Spinal cord (tissue), 10 donors: ENCODE results near the gene CRYBG3. TPM values are rescaled to one million over a fixed set of nuclear protein-coding genes. Genes with fewer than 3 reads are reported as not detected.

ENCODE experiments used
- DNase-seq, 6 donors: peaks; one replicate each; pipeline versions ENCODE4 v3.0.0 to v3.0.0-alpha.2; 2013 to 2015; ENCODE audit warnings: low spot score in 6 of 6, low read depth in 4 of 6
- H3K27ac ChIP-seq: one replicate; pipeline ENCODE4 v1.5.1; 2013; ENCODE audit warnings: low read depth, low read length, control low read depth
- H3K27me3 ChIP-seq: one replicate; pipeline ENCODE4 v1.6.1; 2013; ENCODE audit warnings: low read length; ENCODE audit not compliant: control insufficient read depth, insufficient read depth
- H3K36me3 ChIP-seq: one replicate; pipeline ENCODE4 v1.6.1; 2013; ENCODE audit warnings: low read length; ENCODE audit not compliant: control insufficient read depth, insufficient read depth
- H3K4me1 ChIP-seq: one replicate; pipeline ENCODE4 v1.6.1; 2013; ENCODE audit warnings: low read length; ENCODE audit not compliant: control insufficient read depth, insufficient read depth
- H3K4me3 ChIP-seq: one replicate; pipeline ENCODE4 v1.5.1; 2013; ENCODE audit warnings: low read depth, low read length, control low read depth
- H3K9me3 ChIP-seq: one replicate; pipeline ENCODE4 v1.6.1; 2013; ENCODE audit warnings: low read length; ENCODE audit not compliant: control insufficient read depth, insufficient read depth
- WGBS: methylation state at CpG from one replicate; pipeline ENCODE4 v1.1.5; 2013; ENCODE audit warnings: missing lambda C conversion rate; ENCODE audit not compliant: insufficient coverage; 5-methylcytosine and 5-hydroxymethylcytosine counted together
- polyA plus RNA-seq, 2 donors: library from polyadenylated mRNA; unstranded; fragments of 120-200 nt; gene quantifications; one replicate each; pipeline ENCODE4 v1.2.1, GENCODE V29; 2013; ENCODE audit not compliant: insufficient read length in 2 of 2
- total RNA-seq, 2 donors: library from RNA; depleted of rRNA in 1 of 2; stranded (reverse); fragments of 120-200 nt in 1 of 2; fragments of >200 nt in 1 of 2; gene quantifications; one replicate each; pipeline versions ENCODE4 v1.2.3 to v1.2.4, GENCODE V29; 2013 to 2014
- donor health status: healthy.

CRYBG3 gene
- total and polyA plus RNA-seq, 4 donors, result 7.7 to 30.6 (median 19.6) TPM

- Histone ChIP-seq H3K4me1 (no peaks in the 10 kb centered on the region), H3K9me3 (no peaks in the 10 kb centered on the region), H3K27me3 (no peaks in the 10 kb centered on the region), H3K36me3 (no peaks in the 10 kb centered on the region), H3K27ac (no peak overlapping the region), H3K4me3 (no peak overlapping the region)
- WGBS, result 88% methylated on average over 1 of the region's 1 CpG
- no peak for DNase-seq
Observed at GRCh38 chr3:97862582-97862981, 40.8 kb downstream of the CRYBG3 start.

GRCh38 chr3:97863031-97863430, 41.2 kb downstream of the CRYBG3 start:
- H3K4me3 ChIP-seq, result no peak overlapping the region
- no peaks in the 10 kb centered on the region for H3K9me3 ChIP-seq
- H3K27ac ChIP-seq, result no peak overlapping the region
- no peaks in the 10 kb centered on the region for H3K27me3 ChIP-seq
- H3K4me1 ChIP-seq, result no peaks in the 10 kb centered on the region
- H3K36me3 ChIP-seq, result no peaks in the 10 kb centered on the region
- DNase-seq, result no peak
- WGBS, result 100% methylated on average over 1 of the region's 1 CpG

GRCh38 chr3:97863775-97864174, 42.0 kb downstream of the CRYBG3 start:
- H3K9me3 ChIP-seq, result no peaks in the 10 kb centered on the region
- no peaks in the 10 kb centered on the region for H3K4me1 ChIP-seq
- no peak for DNase-seq
- WGBS, result 89% methylated on average over 3 of the region's 3 CpGs
- H3K27me3 ChIP-seq, result no peaks in the 10 kb centered on the region
- H3K27ac ChIP-seq, result no peak overlapping the region
- no peaks in the 10 kb centered on the region for H3K36me3 ChIP-seq
- no peak overlapping the region for H3K4me3 ChIP-seq

GRCh38 chr3:97871186-97871585, 49.4 kb downstream of the CRYBG3 start:
- peak in 1 of 6 donors; percentile 16 for DNase-seq
- H3K4me1 ChIP-seq, result no peaks in the 10 kb centered on the region
- H3K4me3 ChIP-seq, result no peak overlapping the region
- 84% methylated on average over 2 of the region's 3 CpGs for WGBS
- no peaks in the 10 kb centered on the region for H3K9me3 ChIP-seq
- no peak overlapping the region for H3K27ac ChIP-seq
- no peaks in the 10 kb centered on the region for H3K36me3 ChIP-seq
- H3K27me3 ChIP-seq, result no peaks in the 10 kb centered on the region

GRCh38 chr3:97871801-97872524, 50.2 kb downstream of the CRYBG3 start:
- no peaks in the 10 kb centered on the region for H3K4me1 ChIP-seq
- no peak for DNase-seq
- H3K27ac ChIP-seq, result no peak overlapping the region
- H3K36me3 ChIP-seq, result no peaks in the 10 kb centered on the region
- H3K9me3 ChIP-seq, result no peaks in the 10 kb centered on the region
- no peaks in the 10 kb centered on the region for H3K27me3 ChIP-seq
- WGBS, result 94% methylated on average over 3 of the region's 6 CpGs
- no peak overlapping the region for H3K4me3 ChIP-seq

- WGBS, result 60% methylated on average over 1 of the region's 1 CpG
- H3K27ac ChIP-seq, result no peak overlapping the region
- H3K9me3 ChIP-seq, result no peaks in the 10 kb centered on the region
- H3K4me1 ChIP-seq, result no peaks in the 10 kb centered on the region
- H3K36me3 ChIP-seq, result no peaks in the 10 kb centered on the region
- no peaks in the 10 kb centered on the region for H3K27me3 ChIP-seq
- no peak overlapping the region for H3K4me3 ChIP-seq
- peak in 4 of 6 donors; percentile 2 to 49 (median 13) for DNase-seq
Observed at GRCh38 chr3:97872525-97873042, 50.8 kb downstream of the CRYBG3 start.

- H3K4me1 ChIP-seq, result no peaks in the 10 kb centered on the region
- H3K36me3 ChIP-seq, result no peaks in the 10 kb centered on the region
- no peak for DNase-seq
Observed at GRCh38 chr3:97880267-97880666, 58.5 kb downstream of the CRYBG3 start.

GRCh38 chr3:97882975-97883598, 61.3 kb downstream of the CRYBG3 start:
- no peak for DNase-seq
- H3K4me1 ChIP-seq, result no peaks in the 10 kb centered on the region
- H3K9me3 ChIP-seq, result no peaks in the 10 kb centered on the region
- no peaks in the 10 kb centered on the region for H3K27me3 ChIP-seq
- H3K36me3 ChIP-seq, result no peaks in the 10 kb centered on the region
- no peak overlapping the region for H3K4me3 ChIP-seq
- 95% methylated on average over 3 of the region's 5 CpGs for WGBS
- H3K27ac ChIP-seq, result no peak overlapping the region

More at GRCh38 chr3:97880267-97880666, 58.5 kb downstream of the CRYBG3 start:
- H3K27me3 ChIP-seq, result no peaks in the 10 kb centered on the region
- no peak overlapping the region for H3K4me3 ChIP-seq
- no peak overlapping the region for H3K27ac ChIP-seq
- no peaks in the 10 kb centered on the region for H3K9me3 ChIP-seq

GRCh38 chr3:97883736-97884135, 61.9 kb downstream of the CRYBG3 start:
- Histone ChIP-seq H3K9me3 (no peaks in the 10 kb centered on the region), H3K27me3 (no peaks in the 10 kb centered on the region), H3K27ac (no peak overlapping the region), H3K4me1 (no peaks in the 10 kb centered on the region), H3K36me3 (no peaks in the 10 kb centered on the region), H3K4me3 (no peak overlapping the region)
- no peak for DNase-seq
- no CpG with 5 or more reads among the region's 4 CpGs for WGBS
